Activated CD4-positive, alpha-beta T cell treated with anti-CD3 and anti-CD28 coated beads for 48 hours (primary cell): ENCODE data around the gene OR52K2.
"Not testable (repeated sequence)": the region's sequence is repeated elsewhere in the genome, so short reads cannot be mapped to it uniquely, and the experiment has no call there.

ENCODE experiments used
- DNase-seq: peaks from one replicate; pipeline ENCODE4 v3.0.0-alpha.2; 2020

OR52K2 gene

DNA sequence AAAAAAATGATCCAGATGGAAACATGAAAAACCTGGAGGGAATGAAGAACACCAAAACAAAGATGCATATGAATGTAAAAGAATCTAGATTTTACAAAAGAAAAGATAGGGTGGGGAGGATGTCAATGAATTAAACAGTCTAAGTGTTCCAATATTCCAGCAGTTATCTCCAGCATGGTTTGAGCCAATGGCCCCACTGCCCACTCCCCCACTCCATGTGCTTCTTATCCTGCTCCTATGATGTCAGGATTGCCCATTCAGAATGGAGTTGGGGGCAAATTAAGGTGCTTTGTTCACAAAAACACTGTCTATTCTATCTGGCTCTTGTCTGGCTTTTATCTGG is 32.1 kb downstream of the OR52K2 start:
- DNase-seq: no peak

DNA sequence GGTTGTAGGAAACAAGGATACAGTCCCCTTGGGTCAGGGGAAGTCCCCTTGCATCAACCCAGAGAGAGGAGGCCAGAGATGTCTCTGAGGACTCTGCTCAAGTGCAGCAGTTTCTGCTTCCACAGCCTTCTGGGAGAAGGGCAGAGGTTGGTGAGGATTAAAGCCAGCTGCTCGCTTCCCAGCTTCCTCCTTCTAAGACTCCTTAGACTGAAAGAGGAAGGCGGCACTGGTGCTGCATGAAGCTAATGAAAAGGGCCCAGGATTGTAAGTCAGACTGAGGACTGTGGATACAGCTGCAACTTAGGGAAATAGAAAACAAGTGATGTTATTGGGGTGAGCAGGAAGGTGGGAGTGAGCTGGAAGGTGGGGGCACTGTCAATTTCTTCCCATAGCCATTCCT is 33.4 kb downstream of the OR52K2 start, which contains the start of gene OR52K1:
OR52K1 (plus strand) TSS at position 202 of the 400 bp plus-strand sequence. CDS start 6,255 bp downstream, outside the sequence.
- DNase-seq: no peak

DNA sequence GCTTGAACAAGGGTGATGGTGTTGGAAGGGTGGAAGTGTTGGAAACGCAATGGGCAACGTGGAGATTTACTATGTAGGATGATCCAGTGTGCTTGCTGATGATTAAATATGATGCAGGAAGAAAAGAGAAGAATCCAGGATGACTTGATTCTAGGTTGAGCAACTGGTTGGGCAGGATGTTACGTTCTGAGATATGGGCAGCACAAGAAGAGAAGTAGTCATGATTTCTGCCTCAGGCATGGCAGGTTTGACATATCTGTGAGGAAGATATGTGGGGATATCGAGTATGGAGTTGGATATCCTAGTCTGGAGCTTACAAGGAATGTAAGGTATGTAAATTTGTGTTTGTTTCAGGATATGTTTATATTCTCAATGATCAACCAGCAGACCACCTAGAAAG is 35.2 kb downstream of the OR52K2 start:
- DNase-seq: no peak

DNA sequence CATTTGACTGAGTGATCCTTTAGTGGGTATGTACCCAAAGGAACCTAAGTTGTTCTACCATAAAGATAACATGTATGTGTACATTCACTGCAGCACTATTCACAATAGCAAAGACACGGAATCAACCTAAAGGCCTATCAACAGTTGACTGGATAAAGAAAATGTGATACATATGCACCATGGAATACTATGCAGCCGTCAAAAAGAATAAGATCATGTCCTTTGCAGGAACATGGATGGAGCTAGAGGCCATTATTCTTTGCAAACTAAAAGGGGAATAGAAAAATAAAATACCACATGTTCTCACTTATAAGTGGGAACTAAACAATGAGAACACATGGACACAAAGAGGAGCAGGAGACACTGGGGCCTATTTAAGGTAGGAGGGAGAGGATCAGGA is 42.3 kb downstream of the OR52K2 start:
- DNase-seq: not testable (repeated sequence)

DNA sequence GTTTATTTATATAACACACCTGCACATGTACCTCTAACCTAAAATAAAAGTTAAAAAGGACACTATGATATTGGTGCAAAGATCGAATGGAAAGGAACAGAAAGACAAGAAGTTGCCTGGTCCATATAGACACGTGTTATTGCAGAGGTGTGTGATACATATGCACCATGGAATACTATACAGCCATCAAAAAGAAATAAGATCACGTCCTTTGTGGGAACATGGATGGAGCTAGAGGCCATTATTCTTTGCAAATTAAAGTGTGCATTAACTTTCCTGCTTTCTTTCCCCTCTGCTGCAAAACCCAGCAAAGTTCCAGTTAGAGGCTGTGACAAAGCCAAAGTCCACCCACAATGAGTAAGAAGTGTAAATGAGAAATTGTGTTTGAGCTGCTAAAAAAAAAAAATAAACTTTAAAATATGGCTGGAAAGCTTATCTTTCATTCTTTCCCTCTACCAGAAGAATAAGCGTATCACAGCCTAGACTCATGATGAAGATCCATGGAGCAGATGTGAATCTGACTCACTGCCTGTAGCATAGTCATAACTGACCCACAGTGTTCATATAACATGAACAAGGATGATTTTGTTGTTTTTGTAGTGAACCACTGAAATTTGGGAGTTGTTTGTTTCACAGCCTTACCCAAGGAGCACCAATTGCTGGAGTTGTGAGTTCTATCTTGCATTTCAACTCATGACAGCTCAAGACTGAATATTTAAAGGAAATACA is 42.9 kb downstream of the OR52K2 start:
- no peak for DNase-seq

DNA sequence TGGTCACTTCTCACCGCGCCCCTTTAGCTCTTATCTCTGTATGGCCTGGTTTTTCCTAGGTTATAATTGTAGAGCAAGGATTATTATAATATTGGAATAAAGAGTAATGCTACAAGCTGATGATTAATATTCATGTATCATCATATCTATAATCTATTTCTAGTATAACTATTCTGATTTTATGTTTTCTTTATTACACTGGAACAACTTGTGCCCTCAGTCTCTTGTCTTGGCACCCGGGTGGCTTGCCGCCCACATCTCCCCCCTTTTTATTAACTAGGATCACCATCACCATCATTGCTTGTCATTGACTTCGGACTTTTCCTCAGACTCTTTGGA is 44.4 kb downstream of the OR52K2 start:
- no peak for DNase-seq

DNA sequence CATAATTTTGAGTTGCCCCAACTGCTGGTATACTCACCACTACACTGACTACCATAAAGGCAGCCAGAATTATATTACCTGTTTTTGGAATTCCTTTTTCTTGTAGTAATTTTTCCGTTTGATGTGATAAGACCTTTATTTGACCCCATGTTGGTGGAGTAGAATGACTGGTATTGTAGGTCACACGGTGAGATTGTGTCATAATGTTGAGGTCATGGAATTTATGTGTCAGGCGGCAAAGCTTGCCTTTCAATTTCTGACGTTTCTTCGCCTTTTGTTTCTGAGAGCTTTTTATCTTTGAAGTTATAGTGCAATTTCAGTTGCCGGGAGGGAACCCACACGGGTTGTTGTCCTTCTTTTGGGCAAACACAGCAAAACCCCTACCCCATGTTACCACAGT is 46.4 kb downstream of the OR52K2 start:
- DNase-seq: peak; percentile 41

DNA sequence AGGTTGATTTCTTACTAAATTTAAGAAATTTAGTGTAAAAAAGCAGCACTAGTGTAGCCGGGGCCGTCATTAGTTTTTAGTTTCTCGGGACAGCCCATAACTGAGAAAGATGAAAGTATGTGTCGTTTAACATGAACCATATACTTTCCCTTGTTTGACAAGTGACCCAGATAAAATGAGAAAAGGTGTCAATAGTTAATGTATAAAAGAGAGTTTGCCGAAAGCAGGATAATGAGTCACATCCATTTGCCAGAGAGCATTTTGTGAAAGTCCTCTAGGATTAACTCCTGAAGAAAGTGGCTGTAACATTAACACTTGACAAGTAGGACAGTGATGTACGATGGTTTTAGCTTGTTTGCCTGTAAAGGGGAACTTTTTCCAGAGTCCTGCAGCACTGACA is 46.9 kb downstream of the OR52K2 start:
- DNase-seq: no peak

DNA sequence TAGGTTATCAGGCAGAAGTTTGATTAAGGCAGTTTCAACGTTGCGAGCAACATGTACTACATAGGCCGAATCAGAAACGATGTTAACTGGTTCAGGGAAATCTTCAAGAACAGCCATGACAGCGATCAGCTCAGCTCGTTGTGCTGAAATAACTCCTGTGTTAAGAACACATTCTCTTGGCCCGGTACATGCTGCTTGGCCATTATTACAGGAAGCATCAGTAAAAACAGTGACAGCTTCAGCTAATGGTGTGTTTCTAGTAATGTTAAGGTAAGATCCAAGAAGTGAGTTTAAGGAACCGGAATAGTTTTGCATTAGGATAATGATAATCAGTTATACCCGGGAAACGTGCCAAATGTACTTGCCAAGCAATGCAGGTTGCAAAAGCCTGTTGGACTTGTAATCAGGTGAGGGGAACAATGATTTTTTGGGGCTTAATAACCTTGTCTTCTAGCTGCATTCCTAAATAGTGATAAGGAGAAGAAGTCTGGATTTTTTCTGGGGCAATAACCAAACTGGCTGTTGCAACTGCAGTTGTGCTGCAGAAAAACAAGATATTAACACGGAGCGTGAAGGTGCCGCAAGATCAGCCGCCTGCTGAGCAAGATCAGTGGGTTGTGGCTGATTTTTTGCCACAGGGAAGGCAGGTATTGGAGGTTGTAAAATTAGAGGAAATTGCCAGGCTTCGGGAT is 47.6 kb downstream of the OR52K2 start:
- no peak for DNase-seq
